T-helper 17 cell (primary cell): ENCODE results near the gene MUS81. TPM values are rescaled to one million over a fixed set of nuclear protein-coding genes. Genes with fewer than 3 reads are reported as not detected.

Experiments used
- ATAC-seq: fragments of 150-1000 bp; cut with Tn5 transposase; 2 replicates; pipeline ENCODE4 v1.10.0; 2021; ENCODE audit warnings: mild to moderate bottlenecking, moderate library complexity
- DNase-seq, 3 donors: peaks; one replicate each; pipeline versions ENCODE4 v3.0.0 to v3.0.0-alpha.2; 2020 to 2021
- H3K9me3 ChIP-seq: one replicate; pipeline ENCODE4 v1.7.0; 2013; ENCODE audit warnings: low read length, mild to moderate bottlenecking; ENCODE audit not compliant: control insufficient read depth, poor library complexity, severe bottlenecking
- H3K27ac Mint-ChIP-seq: one replicate; pipeline ENCODE4 v1.8.0; 2022; ENCODE audit warnings: mild to moderate bottlenecking, moderate library complexity, mixed read lengths
- H3K27me3 Mint-ChIP-seq: one replicate; pipeline ENCODE4 v1.8.0; 2022; ENCODE audit warnings: mixed read lengths
- H3K36me3 Mint-ChIP-seq: one replicate; pipeline ENCODE4 v1.8.0; 2022; ENCODE audit warnings: low read depth, mixed read lengths
- H3K4me1 Mint-ChIP-seq: one replicate; pipeline ENCODE4 v1.8.0; 2022; ENCODE audit warnings: mild to moderate bottlenecking, mixed read lengths
- H3K4me3 Mint-ChIP-seq: one replicate; pipeline ENCODE4 v1.8.0; 2022; ENCODE audit warnings: mild to moderate bottlenecking, moderate library complexity, mixed read lengths
- total RNA-seq, 4 donors: library from RNA in 2 of 4; stranded (reverse) in 2 of 4; gene quantifications; one replicate each; pipeline ENCODE4 v1.2.3 and lab custom pipeline; 2022 to 2026

The MUS81 gene
- total RNA-seq, 2 donors from 2014 or later: 44.9 to 55.0 TPM

GRCh38 chr11:65859812-65860277 is 388 bp upstream of the MUS81 start:
- H3K27ac Mint-ChIP-seq: peak overlapping the region; percentile 99
- ATAC-seq (peak; percentile 1), DNase-seq (no peak)
- peak overlapping the region; percentile 99 for H3K4me3 Mint-ChIP-seq
- H3K27me3 Mint-ChIP-seq: no peaks in the 10 kb centered on the region
- peaks cover 42% of the 10 kb centered on the region for H3K4me1 Mint-ChIP-seq
- no peaks in the 10 kb centered on the region for H3K9me3 ChIP-seq
- H3K36me3 Mint-ChIP-seq: peaks cover 10% of the 10 kb centered on the region

- no peaks in the 10 kb centered on the region for H3K9me3 ChIP-seq
- Mint-ChIP-seq H3K27me3 (no peaks in the 10 kb centered on the region), H3K4me1 (peaks cover 41% of the 10 kb centered on the region), H3K27ac (peak overlapping the region; percentile 99), H3K36me3 (peaks cover 9% of the 10 kb centered on the region), H3K4me3 (peak overlapping the region; percentile 99)
- DNase-seq (peak in 1 of 3 donors; percentile 3), ATAC-seq (no peak)
Measured at GRCh38 chr11:65861165-65861505, 902 bp downstream of the MUS81 start.

- DNase-seq: no peak
- Mint-ChIP-seq H3K36me3 (peaks cover 9% of the 10 kb centered on the region), H3K27ac (peak overlapping the region; percentile 99), H3K27me3 (no peaks in the 10 kb centered on the region), H3K4me1 (peaks cover 36% of the 10 kb centered on the region), H3K4me3 (peak overlapping the region; percentile 99)
- H3K9me3 ChIP-seq: no peaks in the 10 kb centered on the region
- no peak for ATAC-seq
Measured at GRCh38 chr11:65861533-65862183, 1.4 kb downstream of the MUS81 start.

- Mint-ChIP-seq H3K4me3 (peak overlapping the region; percentile 63), H3K27ac (peak overlapping the region; percentile 99), H3K36me3 (peaks cover 9% of the 10 kb centered on the region), H3K4me1 (peaks cover 34% of the 10 kb centered on the region), H3K27me3 (no peaks in the 10 kb centered on the region)
- no peak for ATAC-seq
- DNase-seq: no peak
- H3K9me3 ChIP-seq: no peaks in the 10 kb centered on the region
Measured at GRCh38 chr11:65862191-65862735, 2.0 kb downstream of the MUS81 start.

GRCh38 chr11:65862941-65863888 is 3.0 kb downstream of the MUS81 start:
- no peaks in the 10 kb centered on the region for H3K9me3 ChIP-seq
- Mint-ChIP-seq H3K4me3 (no peak overlapping the region), H3K4me1 (peaks cover 31% of the 10 kb centered on the region), H3K27me3 (no peaks in the 10 kb centered on the region), H3K27ac (peak overlapping the region; percentile 99), H3K36me3 (peaks cover 9% of the 10 kb centered on the region)
- ATAC-seq (no peak), DNase-seq (no peak)

GRCh38 chr11:65863889-65864705 is 3.9 kb downstream of the MUS81 start:
- Mint-ChIP-seq H3K4me1 (peaks cover 23% of the 10 kb centered on the region), H3K4me3 (no peak overlapping the region), H3K27me3 (no peaks in the 10 kb centered on the region), H3K27ac (no peak overlapping the region), H3K36me3 (peaks cover 9% of the 10 kb centered on the region)
- no peak for DNase-seq
- ATAC-seq: no peak
- no peaks in the 10 kb centered on the region for H3K9me3 ChIP-seq

GRCh38 chr11:65864706-65865471 is 4.7 kb downstream of the MUS81 start:
- H3K9me3 ChIP-seq: no peaks in the 10 kb centered on the region
- Mint-ChIP-seq H3K27ac (no peak overlapping the region), H3K4me3 (no peak overlapping the region), H3K27me3 (no peaks in the 10 kb centered on the region), H3K4me1 (peaks cover 23% of the 10 kb centered on the region), H3K36me3 (peaks cover 9% of the 10 kb centered on the region)
- DNase-seq (no peak), ATAC-seq (no peak)

- no peak overlapping the region for H3K4me3 Mint-ChIP-seq
- peaks cover 23% of the 10 kb centered on the region for H3K4me1 Mint-ChIP-seq
- H3K36me3 Mint-ChIP-seq: peaks cover 7% of the 10 kb centered on the region
- H3K27me3 Mint-ChIP-seq: no peaks in the 10 kb centered on the region
- no peaks in the 10 kb centered on the region for H3K9me3 ChIP-seq
- ATAC-seq (no peak), DNase-seq (no peak)
- no peak overlapping the region for H3K27ac Mint-ChIP-seq
Measured at GRCh38 chr11:65865550-65866172, 5.4 kb downstream of the MUS81 start.

- Mint-ChIP-seq H3K4me3 (no peak overlapping the region), H3K27ac (peak overlapping the region; percentile 51), H3K4me1 (peaks cover 23% of the 10 kb centered on the region), H3K36me3 (peaks cover 7% of the 10 kb centered on the region), H3K27me3 (no peaks in the 10 kb centered on the region)
- ATAC-seq: no peak
- no peak for DNase-seq
- no peaks in the 10 kb centered on the region for H3K9me3 ChIP-seq
Measured at GRCh38 chr11:65866509-65867283, 6.5 kb downstream of the MUS81 start.

- Mint-ChIP-seq H3K36me3 (peaks cover 7% of the 10 kb centered on the region), H3K27me3 (no peaks in the 10 kb centered on the region), H3K4me3 (no peak overlapping the region), H3K27ac (peak overlapping the region; percentile 51), H3K4me1 (peaks cover 23% of the 10 kb centered on the region)
- DNase-seq (no peak), ATAC-seq (no peak)
- no peaks in the 10 kb centered on the region for H3K9me3 ChIP-seq
Measured at GRCh38 chr11:65867284-65868071, 7.2 kb downstream of the MUS81 start.
